ENCODE results near the gene HHIPL1. TPM values are rescaled to one million over a fixed set of nuclear protein-coding genes. Genes with fewer than 3 reads are reported as not detected.

The HHIPL1 gene
- total RNA-seq, 1 donor from 2014 or later = 2.7 TPM

DNA sequence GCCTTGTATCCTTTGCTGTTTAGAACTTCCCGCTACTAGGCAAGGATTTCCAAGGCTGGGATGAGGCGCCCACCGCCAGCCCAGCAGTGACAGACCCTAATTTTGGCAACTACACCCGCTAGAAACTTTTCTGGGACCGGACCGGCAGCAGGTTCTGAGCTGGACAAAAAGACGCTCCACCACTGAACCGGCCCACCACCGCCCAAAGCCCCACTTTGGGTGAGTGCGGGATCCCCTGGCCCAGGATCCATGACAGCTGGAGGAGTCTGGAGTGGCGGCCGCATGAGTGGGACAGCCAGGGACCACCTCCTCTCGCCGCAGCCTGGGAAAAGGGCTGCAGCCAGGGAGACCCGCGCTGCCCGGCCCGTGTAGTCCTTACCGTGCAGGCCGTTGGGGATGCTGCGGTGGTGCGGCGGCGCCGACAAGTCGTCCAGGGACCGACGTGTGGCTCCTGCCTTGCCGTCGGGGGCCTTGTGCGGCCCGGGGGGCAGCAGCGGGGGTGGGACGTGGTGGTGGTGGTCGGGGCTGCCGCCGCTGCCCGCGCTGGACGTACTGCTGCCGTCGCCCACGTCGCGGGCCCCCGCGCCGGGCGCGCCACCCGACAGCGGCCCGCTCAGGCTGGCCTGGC, 42.0 kb upstream of the HHIPL1 start:
- Mint-ChIP-seq H3K4me1 (ENCODE audit: unreplicated experiment) (peaks cover 26% of the 10 kb centered on the region), H3K4me3 (ENCODE audit: unreplicated experiment) (peak overlapping the region; percentile 54), H3K27me3 (ENCODE audit: unreplicated experiment) (no peaks in the 10 kb centered on the region), H3K9me3 (ENCODE audit: unreplicated experiment) (no peaks in the 10 kb centered on the region), H3K27ac (ENCODE audit: unreplicated experiment) (no peak overlapping the region), H3K36me3 (ENCODE audit: unreplicated experiment) (no peaks in the 10 kb centered on the region)
- no peak for DNase-seq (ENCODE audit: extremely low spot score, unreplicated experiment)
- TF ChIP-seq CTCF (IDR thresholded peaks at IDR 0.05) = no peak

GRCh38 chr14:99603471-99604277, 41.3 kb upstream of the HHIPL1 start, which contains the start of gene CCDC85C:
Gene CCDC85C, minus strand, starts transcription at chr14:99604207. Its CDS starts 248 bp downstream, at chr14:99603959.
- Mint-ChIP-seq H3K4me1 (ENCODE audit: unreplicated experiment) (peaks cover 26% of the 10 kb centered on the region), H3K27me3 (ENCODE audit: unreplicated experiment) (no peaks in the 10 kb centered on the region), H3K9me3 (ENCODE audit: unreplicated experiment) (no peaks in the 10 kb centered on the region), H3K27ac (ENCODE audit: unreplicated experiment) (peak within 1 kb of the TSS; percentile 86), H3K36me3 (ENCODE audit: unreplicated experiment) (no peaks in the 10 kb centered on the region), H3K4me3 (ENCODE audit: unreplicated experiment) (peak within 1 kb of the TSS; percentile 81)
- no peak for DNase-seq (ENCODE audit: extremely low spot score, unreplicated experiment)
- no peak for TF ChIP-seq CTCF (IDR thresholded peaks at IDR 0.05)

DNA sequence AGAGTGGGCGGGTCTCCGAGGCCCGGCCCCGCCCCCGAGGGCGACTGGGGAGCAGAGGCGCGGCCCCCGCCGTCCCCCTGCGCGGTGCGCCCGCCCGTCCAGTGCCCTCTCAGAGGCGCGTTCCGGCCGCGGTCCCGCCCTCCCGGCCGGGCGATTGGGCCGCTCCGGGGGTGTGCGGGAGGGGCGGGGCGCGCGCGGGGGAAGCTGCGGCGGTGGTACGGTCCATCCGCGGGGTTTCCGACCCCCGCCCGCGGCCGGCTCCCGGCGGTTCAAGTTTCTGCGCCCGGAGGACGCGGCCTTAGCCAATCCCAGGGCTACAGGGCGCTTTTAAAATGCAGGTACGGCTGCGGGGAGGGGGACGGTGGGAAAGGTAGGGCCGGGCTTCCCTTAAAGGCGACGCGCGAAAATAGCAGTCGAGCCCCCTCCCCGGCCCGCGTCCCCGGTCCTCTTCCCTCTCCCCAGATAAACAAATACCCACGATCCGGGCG, 40.6 kb upstream of the HHIPL1 start:
- no peak for TF ChIP-seq CTCF (IDR thresholded peaks at IDR 0.05)
- no peaks in the 10 kb centered on the region for H3K36me3 Mint-ChIP-seq (ENCODE audit: unreplicated experiment)
- H3K9me3 Mint-ChIP-seq (ENCODE audit: unreplicated experiment) = no peaks in the 10 kb centered on the region
- H3K4me3 Mint-ChIP-seq (ENCODE audit: unreplicated experiment) = peak overlapping the region; percentile 81
- H3K4me1 Mint-ChIP-seq (ENCODE audit: unreplicated experiment) = peaks cover 26% of the 10 kb centered on the region
- H3K27me3 Mint-ChIP-seq (ENCODE audit: unreplicated experiment) = no peaks in the 10 kb centered on the region
- peak overlapping the region; percentile 86 for H3K27ac Mint-ChIP-seq (ENCODE audit: unreplicated experiment)
- peak; percentile 99 for DNase-seq (ENCODE audit: extremely low spot score, unreplicated experiment)

GRCh38 chr14:99604766-99605298, 40.1 kb upstream of the HHIPL1 start:
- no peaks in the 10 kb centered on the region for H3K36me3 Mint-ChIP-seq (ENCODE audit: unreplicated experiment)

More at GRCh38 chr14:99604766-99605298, 40.1 kb upstream of the HHIPL1 start:
- Mint-ChIP-seq H3K27ac (ENCODE audit: unreplicated experiment) (peak overlapping the region; percentile 86), H3K27me3 (ENCODE audit: unreplicated experiment) (no peaks in the 10 kb centered on the region), H3K4me1 (ENCODE audit: unreplicated experiment) (peaks cover 26% of the 10 kb centered on the region), H3K4me3 (ENCODE audit: unreplicated experiment) (peak overlapping the region; percentile 81), H3K9me3 (ENCODE audit: unreplicated experiment) (no peaks in the 10 kb centered on the region)
- DNase-seq (ENCODE audit: extremely low spot score, unreplicated experiment) = no peak
- no peak for TF ChIP-seq CTCF (IDR thresholded peaks at IDR 0.05)
